Nephron (organoid): Measurements from ENCODE around the gene ACTR2.

ENCODE experiments used
- H3K27ac Mint-ChIP-seq, 3 experiments: 2 replicates each; pipeline ENCODE4 v1.8.0; 2020; ENCODE audit warnings: mixed read lengths in 3 of 3, mild to moderate bottlenecking in 2 of 3, moderate library complexity in 1 of 3
- H3K27me3 Mint-ChIP-seq: 2 replicates; pipeline ENCODE4 v1.8.0; 2021; ENCODE audit warnings: low read depth, mild to moderate bottlenecking, moderate library complexity, mixed read lengths
- H3K36me3 Mint-ChIP-seq: 2 replicates; pipeline ENCODE4 v1.8.0; 2020; ENCODE audit warnings: low read depth, mixed read lengths
- H3K4me1 Mint-ChIP-seq: 2 replicates; pipeline ENCODE4 v1.8.0; 2020; ENCODE audit warnings: mixed read lengths
- H3K4me3 Mint-ChIP-seq, 3 experiments: 2 replicates each; pipeline ENCODE4 v1.8.0; 2020; ENCODE audit warnings: mild to moderate bottlenecking in 3 of 3, mixed read lengths in 3 of 3, moderate library complexity in 2 of 3
- H3K9me3 Mint-ChIP-seq: 2 replicates; pipeline ENCODE4 v1.8.0; 2020; ENCODE audit warnings: mixed read lengths
- TF ChIP-seq, protein P1 (sequence below), 3 experiments: fragments of 200-600 bp; sonication (generic); IDR thresholded peaks; one replicate each; pipeline ENCODE4 v1.5.0; 2021; ENCODE audit warnings: antibody characterized with exemption in 3 of 3; ENCODE audit not compliant: unreplicated experiment in 3 of 3

The ACTR2 gene

DNA sequence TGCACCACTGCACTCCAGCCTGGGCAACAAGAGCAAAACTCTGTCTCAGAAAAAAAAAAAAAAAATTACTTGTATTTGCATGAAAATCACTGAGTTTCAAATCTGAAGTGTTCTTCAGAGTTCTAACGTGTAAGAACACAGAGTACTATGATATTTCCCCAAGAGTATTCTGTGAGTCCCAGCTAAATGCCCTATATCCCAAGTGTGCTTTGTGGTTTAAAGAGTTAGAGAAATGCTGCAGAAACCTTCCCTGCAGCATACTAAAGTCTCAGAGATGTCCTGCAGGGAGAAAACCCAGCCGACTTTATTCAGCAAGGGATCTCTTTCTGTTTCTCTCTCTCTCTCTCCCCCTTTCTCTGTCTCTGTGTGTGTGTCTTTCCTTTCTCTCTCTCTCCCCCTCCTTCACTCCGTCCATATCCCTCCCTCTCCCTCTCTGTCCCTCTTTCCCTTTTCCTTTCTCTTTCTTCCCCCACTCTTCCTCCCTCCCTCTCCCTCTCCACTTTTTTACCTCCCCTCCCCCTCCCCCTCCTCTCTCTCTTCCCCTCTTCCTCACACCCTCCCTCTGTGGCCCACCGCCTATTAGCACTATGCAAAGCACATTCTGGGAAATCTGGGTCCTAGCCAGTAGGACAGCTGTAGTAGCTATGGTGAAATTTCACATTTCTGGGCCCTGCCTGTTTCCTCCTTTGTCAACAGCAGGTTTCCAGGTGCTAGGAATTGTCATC is 54.2 kb downstream of the ACTR2 start:
- no peaks in the 10 kb centered on the region for H3K36me3 Mint-ChIP-seq
- peaks cover 42% of the 10 kb centered on the region for H3K4me1 Mint-ChIP-seq
- H3K27ac Mint-ChIP-seq = peak overlapping the region in 2 of 3 experiments; percentile 54 to 75
- no peak overlapping the region for H3K4me3 Mint-ChIP-seq
- H3K27me3 Mint-ChIP-seq = peaks cover 4% of the 10 kb centered on the region
- TF ChIP-seq, protein P1, sequence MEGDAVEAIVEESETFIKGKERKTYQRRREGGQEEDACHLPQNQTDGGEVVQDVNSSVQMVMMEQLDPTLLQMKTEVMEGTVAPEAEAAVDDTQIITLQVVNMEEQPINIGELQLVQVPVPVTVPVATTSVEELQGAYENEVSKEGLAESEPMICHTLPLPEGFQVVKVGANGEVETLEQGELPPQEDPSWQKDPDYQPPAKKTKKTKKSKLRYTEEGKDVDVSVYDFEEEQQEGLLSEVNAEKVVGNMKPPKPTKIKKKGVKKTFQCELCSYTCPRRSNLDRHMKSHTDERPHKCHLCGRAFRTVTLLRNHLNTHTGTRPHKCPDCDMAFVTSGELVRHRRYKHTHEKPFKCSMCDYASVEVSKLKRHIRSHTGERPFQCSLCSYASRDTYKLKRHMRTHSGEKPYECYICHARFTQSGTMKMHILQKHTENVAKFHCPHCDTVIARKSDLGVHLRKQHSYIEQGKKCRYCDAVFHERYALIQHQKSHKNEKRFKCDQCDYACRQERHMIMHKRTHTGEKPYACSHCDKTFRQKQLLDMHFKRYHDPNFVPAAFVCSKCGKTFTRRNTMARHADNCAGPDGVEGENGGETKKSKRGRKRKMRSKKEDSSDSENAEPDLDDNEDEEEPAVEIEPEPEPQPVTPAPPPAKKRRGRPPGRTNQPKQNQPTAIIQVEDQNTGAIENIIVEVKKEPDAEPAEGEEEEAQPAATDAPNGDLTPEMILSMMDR (IDR thresholded peaks at IDR 0.05; ENCODE audit: unreplicated experiment in 3 of 3) = no peak
- H3K9me3 Mint-ChIP-seq = no peaks in the 10 kb centered on the region

DNA sequence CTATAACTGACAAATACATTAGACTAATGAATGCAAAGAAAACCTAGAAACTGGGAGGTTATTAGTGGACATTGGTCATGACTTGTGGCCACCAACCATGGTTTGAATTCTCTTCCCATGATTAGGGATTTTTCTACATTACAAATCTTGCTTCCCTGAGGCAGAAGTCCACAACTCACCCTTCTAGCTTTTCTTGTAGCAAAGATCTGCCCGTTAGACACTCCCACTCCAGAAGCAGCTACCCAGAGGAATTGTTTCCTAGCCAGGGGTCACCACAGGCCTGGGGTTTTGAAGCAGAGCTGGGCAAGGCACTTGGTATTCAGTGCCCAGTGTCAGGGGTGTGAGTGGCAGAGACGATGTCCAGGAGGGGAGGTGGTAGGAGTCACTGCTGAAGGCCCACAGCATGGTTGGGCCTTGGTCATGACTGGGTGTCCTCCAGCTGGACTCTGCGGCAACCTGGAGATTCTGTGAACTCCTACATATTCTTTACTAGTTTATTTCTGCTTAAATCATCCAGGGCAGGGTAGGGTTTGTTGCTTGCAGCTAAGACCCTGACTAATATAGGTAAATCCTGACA is 54.9 kb downstream of the ACTR2 start:
- peaks cover 34% of the 10 kb centered on the region for H3K4me1 Mint-ChIP-seq
- TF ChIP-seq, protein P1 (IDR thresholded peaks at IDR 0.05; ENCODE audit: unreplicated experiment in 3 of 3) = no peak
- H3K9me3 Mint-ChIP-seq = no peaks in the 10 kb centered on the region
- no peaks in the 10 kb centered on the region for H3K36me3 Mint-ChIP-seq
- H3K27ac Mint-ChIP-seq = peak overlapping the region in 2 of 3 experiments; percentile 54 to 75
- H3K27me3 Mint-ChIP-seq = peaks cover 4% of the 10 kb centered on the region
- no peak overlapping the region for H3K4me3 Mint-ChIP-seq

DNA sequence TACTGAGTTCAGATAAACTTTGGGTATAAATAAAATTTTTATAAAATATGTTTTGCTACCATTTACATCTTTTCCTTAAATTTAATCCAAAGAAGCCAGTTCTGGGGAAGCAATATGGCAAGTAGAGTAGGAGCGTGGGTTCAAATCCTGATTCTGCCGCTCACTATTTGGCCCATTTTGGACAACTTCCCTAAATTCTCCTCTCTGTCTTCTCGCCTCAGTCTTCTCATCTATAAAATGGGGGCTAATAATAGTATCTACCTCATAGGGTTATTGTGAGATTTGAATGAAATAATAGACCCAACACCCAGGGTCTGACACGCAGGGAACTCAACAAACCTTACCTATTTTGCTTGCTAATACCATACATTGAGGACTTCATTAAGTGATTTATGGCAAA is 59.7 kb downstream of the ACTR2 start:
- H3K36me3 Mint-ChIP-seq = no peaks in the 10 kb centered on the region
- TF ChIP-seq, protein P1 (IDR thresholded peaks at IDR 0.05; ENCODE audit: unreplicated experiment in 3 of 3) = no peak
- H3K4me3 Mint-ChIP-seq = no peak overlapping the region
- peaks cover 7% of the 10 kb centered on the region for H3K27me3 Mint-ChIP-seq
- H3K27ac Mint-ChIP-seq = no peak overlapping the region
- peaks cover 29% of the 10 kb centered on the region for H3K4me1 Mint-ChIP-seq
- H3K9me3 Mint-ChIP-seq = no peaks in the 10 kb centered on the region

DNA sequence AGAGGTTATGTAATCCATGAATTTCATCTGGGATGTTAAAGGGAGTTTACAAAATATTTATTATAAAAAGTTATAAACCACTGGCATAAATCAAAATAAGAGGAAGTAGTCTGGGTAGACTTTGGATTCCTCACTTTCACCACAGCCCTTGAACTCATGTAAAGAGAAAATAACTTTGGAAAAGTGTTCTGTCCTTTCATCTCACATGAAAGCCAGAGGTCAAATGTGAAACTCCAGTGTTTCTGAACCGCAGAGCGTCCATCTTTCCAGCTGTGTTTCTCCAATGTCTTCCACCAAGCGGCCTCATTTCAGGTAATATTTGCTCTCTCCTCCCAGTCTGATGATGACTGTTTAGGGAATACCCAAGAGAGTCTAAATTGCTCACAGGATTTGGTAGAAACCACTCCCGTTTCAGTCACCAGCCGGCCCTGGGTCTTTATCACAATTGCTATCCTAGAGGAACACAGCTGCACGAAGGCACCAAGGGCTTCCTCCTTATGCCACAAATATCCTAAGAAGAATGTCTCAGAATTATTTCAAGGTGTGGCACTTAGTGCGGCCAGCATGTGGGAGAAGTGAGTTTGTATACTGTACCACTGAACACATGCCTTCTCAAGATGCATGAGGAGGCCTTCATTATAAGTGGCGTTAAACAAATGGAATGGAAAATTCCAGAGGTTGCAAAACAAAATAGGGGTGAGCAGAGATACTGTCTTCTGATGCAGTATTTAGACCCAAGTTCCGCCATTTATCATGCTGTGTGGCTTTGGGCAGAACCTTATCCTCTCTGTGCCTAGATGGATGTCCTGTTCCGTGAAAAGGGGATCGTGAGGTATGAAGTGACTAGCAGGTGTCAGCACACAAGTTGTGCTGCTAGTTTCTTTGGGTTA is 63.8 kb downstream of the ACTR2 start:
- Mint-ChIP-seq H3K36me3 (no peaks in the 10 kb centered on the region), H3K27ac (peak overlapping the region in 2 of 3 experiments; percentile 57 to 80), H3K27me3 (peaks cover 4% of the 10 kb centered on the region), H3K9me3 (no peaks in the 10 kb centered on the region), H3K4me3 (no peak overlapping the region), H3K4me1 (peaks cover 41% of the 10 kb centered on the region)
- TF ChIP-seq, protein P1 (IDR thresholded peaks at IDR 0.05; ENCODE audit: unreplicated experiment in 3 of 3) = no peak

DNA sequence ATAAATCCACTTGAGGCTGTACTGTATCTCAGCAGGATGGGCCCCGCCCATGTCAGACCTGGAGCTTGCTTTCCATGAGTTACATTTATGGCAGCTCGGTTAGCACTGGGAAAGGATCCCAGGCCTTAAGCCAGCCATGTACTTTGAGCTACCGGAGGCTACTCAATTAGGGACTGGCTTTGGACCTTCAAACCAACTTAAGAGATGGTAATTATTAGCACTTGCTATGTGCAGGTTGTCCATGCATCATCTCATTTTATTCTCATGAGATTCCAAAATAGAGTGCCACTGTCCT is 64.4 kb downstream of the ACTR2 start:
- Mint-ChIP-seq H3K27ac (peak overlapping the region in 2 of 3 experiments; percentile 57 to 80), H3K9me3 (no peaks in the 10 kb centered on the region), H3K27me3 (peaks cover 4% of the 10 kb centered on the region), H3K4me3 (no peak overlapping the region), H3K4me1 (peaks cover 41% of the 10 kb centered on the region), H3K36me3 (no peaks in the 10 kb centered on the region)
- TF ChIP-seq, protein P1 (IDR thresholded peaks at IDR 0.05; ENCODE audit: unreplicated experiment in 3 of 3) = no peak
